CD4-positive, alpha-beta T cell treated with Interferon gamma for 1 hour (primary cell): ENCODE results near the gene NME1.

Experiments
- DNase-seq: peaks from one replicate; pipeline ENCODE4 v3.0.0-alpha.2; 2020

NME1 gene

GRCh38 chr17:51197754-51198153, 44.4 kb downstream of the NME1 start:
- DNase-seq = no peak

DNA sequence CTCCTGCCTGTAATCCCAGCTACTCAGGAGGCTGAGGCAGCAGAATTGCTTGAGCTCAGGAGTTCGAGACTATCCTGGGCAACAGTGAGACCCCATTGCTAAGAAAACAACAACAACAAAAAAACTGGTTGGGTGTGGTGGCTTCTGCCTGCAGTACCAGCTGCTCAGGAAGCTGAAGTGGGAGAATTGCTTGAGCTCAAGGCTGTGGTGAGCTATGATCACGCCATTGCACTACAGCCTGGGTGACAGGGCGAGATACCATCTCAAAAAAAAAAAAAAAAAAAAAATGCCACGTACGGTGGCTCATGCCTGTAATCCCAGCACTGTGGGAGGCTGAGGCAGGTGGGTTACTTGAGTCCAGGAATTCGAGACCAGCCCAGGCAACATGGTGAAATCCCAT, 46.9 kb downstream of the NME1 start:
- no peak for DNase-seq

- no peak for DNase-seq
These were observed 47.5 kb downstream of the NME1 start for GRCh38 chr17:51200846-51201245.

- DNase-seq = no peak
These were observed 50.5 kb downstream of the NME1 start for GRCh38 chr17:51203838-51204237.
